ENCODE results near the gene CYP4A22.
"Not testable (repeated sequence)": the region's sequence is repeated elsewhere in the genome, so short reads cannot be mapped to it uniquely, and the experiment has no call there.

The CYP4A22 gene, protein sequence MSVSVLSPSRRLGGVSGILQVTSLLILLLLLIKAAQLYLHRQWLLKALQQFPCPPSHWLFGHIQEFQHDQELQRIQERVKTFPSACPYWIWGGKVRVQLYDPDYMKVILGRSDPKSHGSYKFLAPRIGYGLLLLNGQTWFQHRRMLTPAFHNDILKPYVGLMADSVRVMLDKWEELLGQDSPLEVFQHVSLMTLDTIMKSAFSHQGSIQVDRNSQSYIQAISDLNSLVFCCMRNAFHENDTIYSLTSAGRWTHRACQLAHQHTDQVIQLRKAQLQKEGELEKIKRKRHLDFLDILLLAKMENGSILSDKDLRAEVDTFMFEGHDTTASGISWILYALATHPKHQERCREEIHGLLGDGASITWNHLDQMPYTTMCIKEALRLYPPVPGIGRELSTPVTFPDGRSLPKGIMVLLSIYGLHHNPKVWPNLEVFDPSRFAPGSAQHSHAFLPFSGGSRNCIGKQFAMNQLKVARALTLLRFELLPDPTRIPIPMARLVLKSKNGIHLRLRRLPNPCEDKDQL

DNA sequence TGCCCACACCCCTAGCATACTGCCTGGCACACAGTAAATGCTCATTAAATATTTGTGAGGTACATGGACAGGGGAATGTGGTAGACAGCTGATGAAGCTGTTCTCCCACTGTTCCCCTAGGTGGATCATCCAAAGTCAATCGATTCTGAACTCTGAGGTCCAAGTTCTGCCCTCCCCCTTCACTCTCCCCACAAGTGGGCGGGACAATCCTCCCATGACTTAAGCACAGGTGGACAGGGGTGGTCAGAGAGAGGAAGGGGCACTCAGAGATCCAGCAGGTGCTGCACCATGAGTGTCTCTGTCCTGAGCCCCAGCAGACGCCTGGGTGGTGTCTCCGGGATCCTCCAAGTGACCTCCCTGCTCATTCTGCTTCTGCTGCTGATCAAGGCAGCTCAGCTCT, at the start of gene CYP4A22:
Gene CYP4A22, plus strand, starts transcription at position 244 of the 400 bp plus-strand sequence. Its CDS starts 45 bp downstream, at position 289.
- no peak for DNase-seq

DNA sequence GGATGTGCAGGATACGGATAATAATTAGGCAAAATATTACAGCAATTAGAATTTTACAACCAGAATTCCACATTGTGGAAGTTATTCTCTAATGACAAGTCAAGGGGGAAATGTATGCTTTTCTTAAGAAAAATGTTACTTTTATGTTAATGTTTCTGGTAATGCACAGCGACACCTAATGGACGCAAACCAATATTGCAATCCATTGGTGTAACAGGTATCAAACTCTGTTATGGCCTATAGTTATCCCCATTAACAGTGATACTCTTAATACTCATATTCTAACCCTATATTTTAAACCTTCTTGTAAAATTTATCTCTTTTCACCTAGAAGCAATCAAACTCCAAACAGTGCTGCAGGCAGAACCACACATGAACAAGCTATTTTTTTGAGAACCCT, 47.9 kb upstream of the CYP4A22 start:
- not testable (repeated sequence) for DNase-seq

DNA sequence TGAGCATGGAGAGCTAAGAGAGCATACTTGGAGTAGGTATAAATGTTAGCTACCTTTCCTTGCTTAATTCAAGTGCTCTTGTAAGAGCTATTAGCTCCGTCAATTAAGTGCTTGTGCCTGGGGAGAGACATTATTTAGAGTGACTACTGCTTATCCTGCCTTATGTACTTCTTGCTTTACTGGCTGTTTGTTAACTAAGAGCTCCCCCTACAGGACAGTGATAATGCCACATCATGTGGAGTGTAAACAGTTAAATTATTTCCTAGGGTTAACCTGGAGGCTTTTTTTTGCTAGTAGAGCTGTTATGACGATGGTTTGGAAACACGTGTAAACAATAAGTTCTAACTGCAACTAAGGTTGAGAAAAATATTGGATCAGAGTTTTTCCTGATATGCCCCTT, 45.8 kb upstream of the CYP4A22 start:
- DNase-seq, result not testable (repeated sequence)

DNA sequence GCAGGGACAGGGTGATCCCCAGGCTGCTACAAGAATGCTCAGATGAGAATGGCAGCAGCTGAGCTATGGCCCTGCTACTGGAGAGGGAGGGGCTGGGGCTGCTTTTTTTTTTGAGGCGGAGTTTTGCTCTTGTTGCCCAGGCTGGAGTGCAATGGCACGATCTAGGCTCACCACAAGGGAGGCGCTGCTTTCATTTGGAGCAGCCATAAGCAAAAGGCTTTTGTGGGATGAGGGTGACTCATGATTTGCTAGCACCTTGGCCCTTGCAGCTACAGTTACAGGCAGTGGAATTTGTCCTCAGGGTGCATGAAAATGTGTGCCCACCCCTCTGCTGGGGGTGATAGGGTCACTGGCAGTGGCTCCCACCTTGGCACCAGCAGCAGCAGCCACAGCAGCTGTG, 32.4 kb upstream of the CYP4A22 start:
- DNase-seq, result no peak

GRCh38 chr1:47106792-47107191, 30.4 kb upstream of the CYP4A22 start:
- DNase-seq, result no peak

DNA sequence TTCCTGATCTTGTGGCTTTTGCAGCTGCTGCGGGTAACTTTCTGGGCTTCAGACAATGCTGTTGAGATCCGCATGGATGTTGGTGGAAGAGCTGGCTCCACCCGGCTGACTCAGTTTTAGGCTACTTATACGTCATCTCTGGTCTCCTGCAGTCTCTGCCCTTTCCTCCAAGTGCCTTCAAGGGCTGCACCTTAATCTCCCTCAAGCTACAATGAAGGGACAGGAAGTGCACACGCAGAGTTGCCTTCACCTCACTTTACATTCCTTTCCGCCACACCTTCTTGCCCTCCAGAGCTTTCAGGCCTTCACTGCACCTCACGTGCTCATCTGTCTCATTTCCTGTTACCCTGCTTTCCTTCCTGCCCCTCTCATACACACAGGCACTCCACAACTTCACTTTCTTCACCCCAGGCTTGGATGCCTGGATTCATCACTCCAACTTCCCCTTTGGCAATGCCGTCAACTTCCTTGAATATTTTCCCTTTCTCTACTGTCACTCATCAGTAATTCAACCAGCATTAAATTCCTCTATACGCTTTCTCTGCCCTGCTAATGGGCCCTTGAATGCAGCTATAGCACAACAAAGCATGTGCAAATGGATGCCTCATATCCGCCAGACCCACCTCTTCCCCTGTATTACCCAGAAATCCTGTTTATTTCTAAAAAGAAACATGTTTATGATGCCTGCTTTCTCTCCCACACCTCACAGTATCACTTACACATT, 29.2 kb upstream of the CYP4A22 start:
- not testable (repeated sequence) for DNase-seq

GRCh38 chr1:47109482-47109881, 27.8 kb upstream of the CYP4A22 start:
- not testable (repeated sequence) for DNase-seq

- no peak for DNase-seq
Measured at GRCh38 chr1:47113178-47113577, 24.1 kb upstream of the CYP4A22 start.

DNA sequence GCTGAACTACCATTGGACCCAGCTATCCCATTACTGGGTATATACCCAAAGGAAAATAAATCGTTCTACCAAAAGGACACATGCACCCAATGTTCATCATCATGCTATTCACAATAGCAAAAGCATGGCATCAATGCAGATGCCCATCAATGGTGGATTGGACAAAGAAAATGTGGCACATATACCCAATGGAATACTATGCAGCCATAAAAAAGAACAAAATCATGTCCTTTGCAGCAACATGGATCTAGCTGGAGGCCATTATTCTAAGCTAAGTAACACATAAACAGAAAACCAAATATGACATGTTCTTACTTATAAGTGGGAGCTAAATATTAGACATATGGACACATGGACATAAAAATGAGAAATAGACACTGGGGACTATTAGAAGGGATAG, 16.2 kb upstream of the CYP4A22 start:
- DNase-seq, result not testable (repeated sequence)

DNA sequence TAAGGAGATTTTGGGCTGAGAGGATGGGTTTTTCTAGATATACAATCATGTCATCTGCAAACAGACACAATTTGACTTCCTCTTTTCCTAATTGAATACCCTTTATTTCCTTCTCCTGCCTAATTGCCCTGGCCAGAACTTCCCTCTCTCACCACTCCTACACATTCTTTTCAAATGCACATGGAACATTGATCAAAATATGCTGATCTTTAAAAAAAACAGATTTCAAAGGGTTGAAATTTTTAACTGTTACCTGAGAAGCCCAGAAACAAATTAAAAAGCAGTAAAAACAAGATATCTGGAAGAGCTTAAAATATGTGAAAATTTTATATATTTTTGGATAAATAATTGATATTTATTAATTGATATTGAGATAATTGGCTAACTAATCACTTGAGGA, 12.4 kb upstream of the CYP4A22 start:
- DNase-seq, result not testable (repeated sequence)

DNA sequence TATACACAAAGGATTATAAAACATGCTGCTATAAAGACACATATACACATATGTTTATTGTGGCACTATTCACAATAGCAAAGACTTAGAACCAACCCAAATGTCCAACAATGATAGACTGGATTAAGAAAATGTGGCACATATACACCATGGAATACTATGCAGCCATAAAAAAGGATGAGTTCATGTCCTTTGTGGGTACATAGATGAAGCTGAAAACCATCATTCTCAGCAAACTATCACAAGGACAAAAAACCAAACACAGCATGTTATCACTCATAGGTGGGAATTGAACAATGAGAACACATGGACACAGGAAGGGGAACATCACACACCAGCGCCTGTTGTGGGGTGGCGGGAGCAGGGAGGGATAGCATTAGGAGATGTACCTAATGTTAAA, 10.2 kb upstream of the CYP4A22 start:
- DNase-seq, result not testable (repeated sequence)

- DNase-seq, result no peak
Measured at GRCh38 chr1:47128221-47128620, 9.0 kb upstream of the CYP4A22 start.

GRCh38 chr1:47128854-47129253, 8.4 kb upstream of the CYP4A22 start:
- not testable (repeated sequence) for DNase-seq

DNA sequence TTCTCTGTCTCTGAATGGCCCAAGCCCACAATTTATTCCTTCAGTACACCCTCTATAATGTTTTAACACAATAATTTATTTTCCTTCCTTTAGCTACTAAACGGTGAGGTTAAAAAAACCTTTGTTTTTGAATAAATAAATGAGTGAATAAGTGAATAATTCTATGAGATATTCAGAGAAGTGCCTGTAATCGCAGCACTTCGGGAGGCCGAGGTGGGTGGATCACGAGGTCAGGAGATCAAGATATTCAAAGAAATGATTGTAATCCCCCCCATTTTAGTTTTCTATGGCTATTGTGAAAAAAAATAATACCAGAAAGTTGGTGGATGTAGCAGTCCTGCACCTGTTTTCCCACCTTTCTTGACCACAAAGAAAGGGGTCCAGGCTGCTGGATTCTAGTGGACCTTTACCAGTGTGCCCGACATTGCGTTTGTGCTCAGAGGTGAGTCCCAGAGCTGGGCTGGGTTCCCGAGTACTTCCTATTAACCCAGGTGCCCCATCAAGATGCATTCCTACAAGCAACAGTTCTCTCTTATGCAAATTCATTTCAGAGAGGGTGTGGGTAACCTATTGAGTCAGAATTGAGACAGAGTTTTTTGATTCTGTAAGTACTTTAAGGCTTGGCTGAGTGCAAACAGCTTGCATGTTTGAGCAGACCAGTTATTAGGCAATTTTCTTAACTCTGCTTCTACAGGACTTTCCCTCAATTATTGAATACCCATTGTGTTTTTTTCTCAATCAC, 7.6 kb upstream of the CYP4A22 start:
- DNase-seq, result not testable (repeated sequence)

- not testable (repeated sequence) for DNase-seq
Measured at GRCh38 chr1:47132665-47133064, 4.6 kb upstream of the CYP4A22 start.

DNA sequence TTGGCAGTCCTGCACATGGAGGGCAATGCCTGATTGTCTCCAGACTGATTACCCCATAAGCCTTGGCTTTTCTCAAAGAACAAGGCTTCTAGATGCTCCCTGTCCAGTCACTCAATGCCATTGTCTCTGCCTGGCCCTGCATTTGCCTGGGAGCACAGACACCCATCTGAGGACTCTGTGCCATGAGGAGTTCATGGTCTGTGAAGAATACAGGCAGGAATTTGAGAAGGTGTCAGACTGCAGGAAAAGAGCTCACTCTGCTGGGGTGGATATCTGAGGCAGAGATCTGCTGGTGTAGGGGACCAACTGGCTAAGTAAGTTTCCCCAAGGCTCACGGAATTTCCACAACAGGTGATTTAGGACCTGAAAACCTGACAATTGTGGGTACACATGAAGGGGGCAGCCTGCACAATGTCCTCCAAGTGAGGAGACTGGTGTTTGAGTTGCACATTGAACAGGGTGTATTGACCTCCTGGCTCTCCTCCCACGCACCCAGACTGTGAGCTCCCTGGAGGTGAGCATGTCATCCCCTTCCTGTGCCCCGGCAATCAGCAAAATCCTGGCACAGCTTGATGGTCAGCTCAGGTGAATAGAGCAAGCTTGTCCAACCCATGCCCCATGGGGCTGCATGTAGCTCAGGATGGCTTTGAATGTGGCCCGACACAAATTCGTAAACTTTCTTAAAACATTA, 829 bp downstream of the CYP4A22 start:
- DNase-seq, result no peak

DNA sequence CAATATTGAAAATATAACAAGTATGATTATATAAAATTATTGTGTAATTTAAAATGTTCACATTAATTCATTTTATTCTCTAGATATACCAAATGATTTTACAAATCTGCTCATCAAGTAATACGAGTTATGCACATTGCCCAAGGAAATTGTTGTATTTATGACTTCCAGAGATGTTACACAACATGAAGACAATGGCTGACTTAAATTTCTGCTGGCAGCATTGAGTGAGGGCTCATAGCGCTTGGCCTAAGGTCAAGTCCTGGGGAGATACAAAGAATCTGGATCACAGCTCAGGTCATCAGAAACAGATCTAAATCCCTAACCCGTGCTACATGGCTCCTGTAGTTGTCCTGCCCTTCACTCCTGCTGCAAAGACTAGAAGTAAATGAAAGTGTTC, 3.1 kb downstream of the CYP4A22 start:
- DNase-seq, result not testable (repeated sequence)

DNA sequence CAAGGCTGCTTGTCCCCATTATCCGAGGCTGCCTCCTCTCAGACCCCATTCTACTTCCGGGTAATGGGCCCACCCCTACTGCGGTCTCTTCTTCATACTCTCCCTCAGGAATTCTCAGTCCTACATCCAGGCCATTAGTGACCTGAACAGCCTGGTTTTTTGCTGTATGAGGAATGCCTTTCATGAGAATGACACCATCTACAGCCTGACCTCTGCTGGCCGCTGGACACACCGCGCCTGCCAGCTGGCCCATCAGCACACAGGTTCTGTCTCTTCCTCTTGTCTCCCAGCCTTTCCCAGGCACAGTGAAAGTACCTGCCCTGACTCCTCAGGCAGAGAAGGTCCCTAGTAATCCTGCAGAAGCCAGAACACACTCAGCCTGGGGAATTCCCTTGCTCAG, 6.4 kb downstream of the CYP4A22 start:
- peak; percentile 2 for DNase-seq

GRCh38 chr1:47146495-47146894, 9.3 kb downstream of the CYP4A22 start:
- DNase-seq, result not testable (repeated sequence)

GRCh38 chr1:47147047-47147785, 10.0 kb downstream of the CYP4A22 start:
- DNase-seq, result no peak

DNA sequence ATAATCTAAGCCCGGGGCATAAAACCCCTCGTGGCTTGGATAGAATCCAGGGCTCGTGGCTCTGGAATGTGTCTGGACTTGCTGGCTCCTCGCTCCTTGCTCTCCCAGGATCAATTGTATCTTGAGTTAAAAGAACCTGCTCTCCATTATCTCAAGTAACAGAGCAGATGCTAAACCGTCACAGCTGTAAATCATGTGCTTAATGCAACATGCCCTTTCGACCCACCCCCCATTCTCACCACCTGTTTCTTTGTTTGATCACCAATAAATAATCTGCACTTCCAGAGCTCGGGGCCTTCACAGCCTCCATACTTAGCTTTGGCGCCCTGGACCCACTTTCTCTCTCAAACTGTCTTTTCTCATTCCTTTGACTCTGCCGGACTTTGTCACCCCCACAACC, 11.9 kb downstream of the CYP4A22 start:
- DNase-seq, result not testable (repeated sequence)

DNA sequence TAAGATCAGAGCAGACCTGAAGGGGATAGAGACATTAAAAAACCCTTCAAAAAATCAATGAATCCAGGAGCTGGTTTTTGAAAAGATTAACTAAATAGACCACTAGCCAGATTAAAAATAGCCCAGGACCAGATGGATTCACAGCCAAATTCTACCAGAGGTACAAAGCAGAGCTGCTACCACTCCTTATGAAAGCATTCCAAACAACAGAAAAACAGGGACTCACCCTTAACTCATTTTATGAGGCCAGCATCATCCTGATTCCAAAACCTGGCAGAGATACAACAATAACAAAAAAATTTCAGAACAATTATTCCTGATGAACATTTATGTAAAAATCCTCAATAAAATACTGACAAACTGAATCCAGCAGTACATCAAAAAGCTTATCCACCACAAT, 19.2 kb downstream of the CYP4A22 start:
- not testable (repeated sequence) for DNase-seq
